HG02970 (cell line): ENCODE measurements around the gene DYNLT2.
"Not testable (repeated sequence)": the region's sequence is repeated elsewhere in the genome, so short reads cannot be mapped to it uniquely, and the experiment has no call there.

Source experiments
- ATAC-seq: cut with Tn5 transposase; IDR thresholded peaks from one replicate; pipeline ENCODE4 v1.9.1; 2021; ENCODE audit warnings: mild to moderate bottlenecking, moderate library complexity, moderate number of reproducible peaks; ENCODE audit not compliant: unreplicated experiment, low FRiP score

Gene DYNLT2

DNA sequence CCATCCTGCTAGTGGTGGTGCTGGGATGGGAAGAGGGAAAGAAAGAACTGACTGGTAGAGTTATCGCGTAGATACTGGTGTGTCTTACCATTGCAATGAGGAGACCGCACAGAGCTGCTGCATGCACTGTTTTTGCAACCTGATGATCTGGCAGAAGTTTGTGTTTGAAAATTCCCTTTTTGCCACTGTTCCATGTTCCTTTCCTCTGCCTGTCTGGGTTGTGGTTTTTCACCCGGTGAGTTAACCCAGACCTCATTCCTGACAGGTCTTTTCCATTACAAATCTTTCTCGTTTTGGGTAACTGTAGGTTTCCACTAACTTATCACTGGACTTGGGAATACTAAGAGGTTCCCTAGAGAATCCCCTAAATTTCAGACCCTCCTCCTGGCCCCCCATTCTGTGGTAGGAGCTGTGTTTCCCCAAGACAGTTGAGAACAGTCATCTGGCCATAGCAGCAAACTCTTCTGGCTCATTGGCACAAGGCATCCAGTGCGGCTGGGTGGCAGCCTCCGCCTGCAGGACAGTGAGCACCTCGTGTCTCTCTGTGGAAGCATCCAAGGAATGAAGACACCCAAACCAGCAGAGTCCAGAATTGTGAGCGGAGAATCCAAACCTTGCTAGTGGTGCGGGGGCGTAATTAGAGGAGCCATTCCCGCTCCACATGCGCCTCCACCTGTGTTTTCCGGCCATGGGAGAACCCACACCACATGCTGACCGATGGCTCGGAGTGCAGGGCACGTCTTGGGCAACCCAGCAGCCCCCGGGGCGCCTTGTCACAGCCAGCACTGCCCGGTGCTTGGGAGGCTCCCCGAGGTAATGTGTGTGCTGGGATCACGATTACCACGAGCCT lies 32.8 kb upstream of the DYNLT2 start:
- no peak for ATAC-seq

DNA sequence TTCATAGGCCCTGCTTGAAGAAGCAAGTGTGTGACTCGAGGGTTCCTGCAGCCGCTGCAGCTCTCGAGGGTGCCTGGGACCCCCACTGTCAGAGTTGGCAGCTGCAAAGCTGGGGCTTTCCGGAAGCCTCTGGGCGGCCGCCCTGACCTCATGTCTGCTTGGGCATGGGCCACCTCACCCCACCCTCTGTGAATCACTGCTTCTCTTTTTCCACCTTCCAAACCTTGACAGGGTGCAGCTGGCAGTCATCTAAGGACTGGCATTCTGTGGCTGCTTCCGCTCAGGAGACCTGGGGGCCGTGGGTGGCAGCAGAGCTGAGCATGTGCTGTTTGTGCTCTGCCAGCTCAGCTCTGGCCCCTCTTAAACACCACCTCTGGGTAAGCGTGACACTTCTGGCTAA lies 32.0 kb upstream of the DYNLT2 start:
- ATAC-seq, result no peak

DNA sequence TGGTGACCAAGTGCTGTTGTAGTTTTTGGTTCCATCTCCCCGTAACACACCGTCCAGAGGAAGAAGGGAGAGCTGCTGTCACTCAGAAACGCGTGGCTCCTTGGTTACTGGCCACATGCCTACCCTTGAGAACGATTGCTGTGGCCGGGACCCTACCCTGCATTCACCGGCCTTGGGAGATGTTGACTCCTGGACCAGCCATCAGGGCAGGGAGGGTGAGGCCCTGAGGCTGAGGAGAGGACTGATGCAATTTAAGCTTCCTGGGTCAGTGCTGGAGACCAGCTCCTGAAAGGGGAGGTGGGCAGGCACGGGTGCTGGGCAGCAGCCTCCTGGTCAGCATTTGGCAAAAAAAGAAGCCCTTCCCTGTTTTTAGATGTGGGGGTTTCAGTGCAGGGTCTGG lies 31.6 kb upstream of the DYNLT2 start:
- no peak for ATAC-seq

DNA sequence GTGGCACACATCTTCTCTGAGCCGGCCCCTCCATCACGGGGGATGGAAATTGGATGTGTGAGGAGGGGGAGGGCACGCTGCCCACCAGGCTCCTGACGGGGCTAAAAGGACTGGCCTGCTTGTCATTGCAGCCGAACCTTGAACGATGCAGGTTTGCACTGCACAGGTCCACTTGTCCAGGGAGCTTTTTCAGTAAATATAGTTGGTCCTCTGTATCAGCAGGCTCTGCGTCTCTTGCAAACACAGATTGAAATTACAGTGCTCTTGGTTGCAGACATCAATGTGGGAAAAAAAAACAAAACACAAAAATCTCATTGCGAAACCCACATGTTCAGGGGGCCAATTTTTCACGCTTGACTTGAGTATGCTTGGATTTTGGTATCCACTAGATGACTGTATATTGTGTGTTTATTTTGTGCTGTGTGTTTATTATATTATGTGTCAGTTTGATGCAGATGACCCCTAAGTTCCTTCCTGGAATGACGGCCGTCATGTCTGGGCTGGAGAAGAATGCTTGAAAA lies 29.3 kb upstream of the DYNLT2 start:
- ATAC-seq, result no peak

DNA sequence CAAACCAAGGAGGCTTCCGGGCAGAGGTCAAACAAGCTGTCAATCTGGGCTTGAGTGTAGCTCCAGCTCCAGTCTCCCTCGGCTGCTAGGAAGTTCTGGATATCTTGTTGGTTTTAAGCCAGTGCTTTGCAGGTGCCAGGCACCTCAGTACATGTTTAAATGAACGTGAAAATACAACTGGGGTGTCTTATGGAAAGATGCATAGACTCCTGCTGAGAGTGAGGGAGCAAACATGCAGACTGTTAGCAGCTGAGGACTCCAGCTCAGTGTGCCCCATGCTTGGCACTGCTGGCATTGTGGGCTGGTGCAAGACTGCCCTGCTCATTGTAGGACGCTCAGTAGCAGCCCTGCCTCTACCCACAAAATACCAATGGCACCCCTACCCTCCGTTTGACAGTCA lies 28.5 kb upstream of the DYNLT2 start:
- ATAC-seq, result no peak

DNA sequence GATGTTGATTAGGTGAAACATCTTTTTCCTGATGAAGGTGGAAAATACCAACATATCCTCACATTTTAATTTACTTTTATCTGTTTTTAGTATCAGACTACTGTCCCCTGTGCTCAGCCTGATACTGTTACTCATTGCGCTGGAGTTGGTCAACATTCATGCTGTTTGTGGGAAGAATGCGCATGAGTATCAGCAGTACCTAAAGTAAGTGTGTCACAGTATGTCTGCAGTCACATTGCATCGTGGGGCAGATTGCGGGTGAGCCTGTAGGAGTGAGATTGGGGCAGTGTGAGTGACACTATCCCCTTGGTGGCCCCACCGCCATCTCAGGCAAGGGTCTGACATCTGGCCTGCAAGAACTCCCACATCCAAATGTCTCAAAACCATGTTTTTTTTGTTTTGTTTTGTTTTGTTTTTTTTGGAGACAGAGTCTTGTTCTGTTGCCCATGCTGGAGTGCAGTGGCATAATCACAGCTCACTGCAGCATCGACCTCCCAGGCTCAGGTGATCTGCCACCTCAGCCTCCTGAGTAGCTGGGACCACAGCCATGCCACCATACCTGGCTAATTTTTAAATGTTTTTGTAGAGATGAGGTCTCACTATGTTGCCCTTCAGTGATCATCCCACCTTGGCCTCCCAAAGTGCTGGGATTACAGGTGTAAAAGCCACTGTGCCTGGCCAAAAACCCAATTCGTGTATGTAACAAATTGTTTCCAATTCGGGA lies 27.9 kb upstream of the DYNLT2 start:
- ATAC-seq, result no peak

DNA sequence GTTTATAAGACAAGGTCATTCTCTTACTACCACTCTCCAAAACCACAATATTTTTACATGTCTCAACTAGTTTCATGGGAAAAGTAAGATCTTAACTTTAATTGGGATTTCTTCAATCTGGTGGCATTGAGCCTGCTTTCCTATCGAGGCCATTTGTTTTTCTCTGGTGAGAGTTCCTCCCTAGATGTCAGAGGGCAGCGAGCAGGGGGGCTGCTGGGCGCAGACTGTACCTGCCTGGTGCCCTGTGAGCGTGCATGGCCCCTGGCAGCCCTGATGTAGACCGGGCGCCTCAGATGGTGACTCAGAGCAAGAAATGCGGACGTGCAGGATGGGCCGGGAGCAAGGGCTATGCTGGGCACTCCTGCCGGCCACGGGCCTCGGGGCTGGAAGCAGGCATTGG lies 27.3 kb upstream of the DYNLT2 start:
- ATAC-seq, result no peak

DNA sequence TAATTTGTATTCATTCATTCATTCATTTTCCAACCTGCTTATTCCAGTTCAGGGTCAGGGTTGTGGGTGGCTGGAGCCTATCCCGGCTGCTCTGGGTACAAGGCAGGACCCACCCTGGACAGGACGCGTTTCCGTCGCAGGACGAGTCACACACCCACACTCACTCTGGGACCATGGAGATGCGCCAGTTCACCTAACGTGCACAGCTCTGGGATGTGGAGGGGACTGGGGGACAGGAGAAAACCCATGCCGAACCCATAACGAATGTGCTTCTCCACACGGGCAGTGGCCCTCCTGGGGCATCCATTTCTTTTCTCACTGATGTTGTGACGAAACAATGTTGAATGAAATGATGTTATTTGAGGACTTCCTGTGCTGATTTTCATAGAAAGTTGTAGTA lies 26.5 kb upstream of the DYNLT2 start:
- no peak for ATAC-seq

DNA sequence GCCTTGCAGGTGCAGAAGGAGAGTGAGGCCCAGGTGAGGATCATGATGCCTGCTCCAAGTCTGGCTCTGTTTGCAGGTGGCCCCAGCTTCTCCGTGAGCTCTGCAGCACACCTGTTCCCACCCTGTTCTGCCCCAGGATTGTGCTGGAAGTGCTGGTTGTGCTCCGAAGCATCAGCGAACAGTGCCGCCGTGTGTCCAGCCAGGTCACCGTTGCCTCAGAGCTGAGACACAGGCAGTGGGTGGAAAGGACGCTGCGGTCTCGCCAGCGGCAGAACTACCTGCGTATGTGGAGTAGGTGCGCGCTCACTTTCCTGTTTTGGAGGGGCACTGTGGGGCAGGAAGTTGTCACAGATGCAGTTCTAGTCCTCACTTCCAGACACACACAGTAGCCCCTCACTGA lies 25.0 kb upstream of the DYNLT2 start:
- ATAC-seq, result no peak

DNA sequence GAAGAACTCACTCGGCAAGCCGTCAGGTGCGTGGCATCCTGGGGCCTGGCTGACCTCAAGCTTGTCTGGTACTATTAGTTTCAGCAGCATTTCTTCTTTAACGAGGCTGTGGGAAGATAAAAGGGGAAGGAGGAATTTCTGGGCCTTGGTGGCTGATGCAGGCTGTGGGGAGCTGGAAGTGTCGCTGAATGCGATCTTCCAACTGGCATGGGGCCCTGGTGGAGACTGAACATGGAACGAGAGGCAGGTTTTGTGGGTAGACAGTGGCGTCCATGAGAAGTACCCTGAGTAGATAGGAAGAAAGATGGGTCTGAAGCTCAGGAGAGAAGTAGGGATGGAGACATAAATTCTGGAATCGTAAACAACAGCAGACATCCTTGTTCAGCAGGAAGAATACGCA lies 23.9 kb upstream of the DYNLT2 start:
- ATAC-seq, result no peak

DNA sequence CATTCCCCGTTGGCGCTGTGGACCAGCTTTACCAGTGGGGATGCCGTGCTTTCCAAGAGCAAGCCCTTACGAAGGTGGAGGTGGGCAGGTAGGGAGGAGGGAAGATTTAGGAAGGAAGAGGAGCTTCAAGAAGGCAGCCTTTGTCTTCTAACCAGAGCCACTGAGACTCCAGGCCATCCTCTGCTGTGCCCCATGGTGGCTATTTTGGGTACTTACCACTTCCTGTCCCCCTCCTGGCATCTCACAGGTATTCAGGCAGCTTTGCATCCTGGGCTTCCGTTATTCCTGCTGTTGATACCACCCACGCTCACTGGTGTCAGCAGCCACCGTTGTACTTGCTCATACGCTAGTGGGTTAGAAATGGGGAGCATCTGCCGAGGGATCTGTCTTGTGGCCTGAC lies 23.0 kb upstream of the DYNLT2 start:
- no peak for ATAC-seq

DNA sequence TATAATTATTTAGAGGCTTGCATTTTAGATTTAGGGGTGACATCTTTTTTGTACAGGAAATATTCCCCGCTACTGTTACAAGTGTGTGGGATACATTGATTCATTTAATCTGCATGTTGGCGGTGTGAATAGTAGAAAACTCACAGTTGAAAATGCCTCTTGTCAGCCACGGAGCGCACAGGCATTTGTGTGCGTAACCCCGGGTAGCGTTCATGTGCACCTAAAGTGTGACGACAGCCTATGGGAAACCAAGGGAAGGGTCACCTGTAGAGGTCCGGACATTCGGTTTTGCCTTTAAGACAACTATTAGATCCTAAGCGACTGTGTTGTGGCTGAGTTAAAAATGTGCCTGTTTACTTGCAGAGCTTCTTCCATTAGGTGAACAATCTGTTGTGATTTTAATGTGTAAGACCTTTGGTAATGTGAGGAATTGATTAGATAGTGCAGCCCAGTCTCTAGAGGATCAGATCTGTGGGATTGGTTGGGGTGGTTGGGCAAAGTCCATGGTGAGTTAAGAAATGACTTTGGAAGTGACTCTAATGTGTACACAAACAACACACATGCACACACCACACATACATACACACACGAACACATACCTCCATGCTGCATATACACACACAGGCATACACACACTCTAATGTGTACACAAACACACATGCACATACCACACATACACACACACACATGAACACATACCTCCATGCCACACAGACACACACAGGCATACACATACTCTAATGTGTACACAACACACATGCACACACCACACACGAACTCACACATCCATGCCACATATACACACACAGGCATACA lies 15.8 kb upstream of the DYNLT2 start:
- no peak for ATAC-seq

DNA sequence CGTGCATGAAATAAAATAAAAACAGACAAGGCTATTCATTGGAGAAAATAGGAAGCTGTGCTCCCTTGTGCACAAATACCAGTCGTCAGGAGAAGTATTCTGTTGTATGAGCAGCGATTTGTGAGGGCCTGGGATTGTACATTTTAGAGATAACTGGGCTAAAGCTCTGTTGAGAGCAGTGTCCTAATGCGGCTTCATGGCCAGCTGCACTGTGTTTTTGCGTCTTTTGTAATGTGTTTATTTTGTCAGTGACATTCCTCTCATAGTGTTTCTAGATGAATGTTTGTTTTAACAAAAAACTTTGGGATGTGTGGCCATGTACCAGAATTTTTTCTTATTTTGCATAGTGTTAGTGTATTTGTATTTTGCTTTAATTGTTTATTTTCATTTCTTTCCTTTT lies 14.9 kb upstream of the DYNLT2 start:
- ATAC-seq, result no peak

DNA sequence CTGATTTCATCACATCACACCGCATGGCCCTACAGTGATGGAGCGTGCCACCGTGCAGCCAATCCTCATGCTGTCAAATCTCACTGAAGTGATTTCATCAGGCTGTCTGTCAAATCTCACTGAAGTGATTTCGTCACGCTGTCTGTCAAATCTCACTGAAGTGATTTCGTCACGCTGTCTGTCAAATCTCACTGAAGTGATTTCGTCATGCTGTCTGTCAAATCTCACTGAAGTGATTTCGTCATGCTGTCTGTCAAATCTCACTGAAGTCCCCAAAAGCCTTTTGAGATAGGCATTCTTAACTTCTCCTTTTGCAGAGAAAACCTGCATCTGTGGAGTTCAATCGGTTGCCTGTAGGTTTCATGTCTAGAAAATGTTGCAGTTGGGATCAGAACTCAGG lies 14.4 kb upstream of the DYNLT2 start:
- not testable (repeated sequence) for ATAC-seq

DNA sequence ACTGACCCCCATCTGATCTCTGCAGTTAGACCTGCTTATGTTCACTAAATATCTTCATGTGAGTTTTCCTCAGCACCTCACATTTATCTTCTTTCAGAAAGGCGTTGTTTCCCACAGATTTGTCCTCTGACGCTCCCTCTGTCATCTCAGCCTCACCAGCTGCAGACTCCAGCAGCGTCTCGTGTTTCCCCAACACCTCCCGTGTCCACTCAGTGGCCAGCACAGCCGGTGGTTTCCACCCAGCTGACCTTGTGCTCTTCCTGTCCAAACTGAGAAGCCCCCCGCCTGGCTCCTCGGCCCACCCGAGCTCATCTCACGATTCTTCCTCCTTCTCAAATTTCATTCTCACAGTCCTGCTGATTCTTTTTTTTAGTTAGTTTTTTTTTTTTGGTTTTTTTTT lies 12.5 kb upstream of the DYNLT2 start:
- no peak for ATAC-seq

DNA sequence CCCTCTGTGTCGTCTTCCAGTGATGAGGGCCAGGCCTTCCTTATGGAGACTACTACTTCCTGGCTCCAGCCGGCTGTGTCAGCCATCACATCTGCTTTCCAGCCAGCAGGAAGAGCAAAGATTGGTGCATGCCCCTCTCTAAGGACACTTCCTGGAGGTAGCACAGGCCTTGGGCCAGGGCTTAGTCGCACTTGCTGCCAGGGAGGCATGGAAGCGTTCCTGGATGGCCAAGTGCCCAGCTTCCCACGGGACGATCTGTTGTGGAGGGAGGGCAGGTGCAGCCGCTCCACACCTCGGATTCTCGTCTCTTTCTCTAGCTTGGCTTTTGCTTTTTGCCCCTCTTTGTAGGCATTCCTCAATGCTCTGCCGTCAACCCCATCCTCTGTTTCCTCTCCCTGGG lies 11.9 kb upstream of the DYNLT2 start:
- no peak for ATAC-seq

DNA sequence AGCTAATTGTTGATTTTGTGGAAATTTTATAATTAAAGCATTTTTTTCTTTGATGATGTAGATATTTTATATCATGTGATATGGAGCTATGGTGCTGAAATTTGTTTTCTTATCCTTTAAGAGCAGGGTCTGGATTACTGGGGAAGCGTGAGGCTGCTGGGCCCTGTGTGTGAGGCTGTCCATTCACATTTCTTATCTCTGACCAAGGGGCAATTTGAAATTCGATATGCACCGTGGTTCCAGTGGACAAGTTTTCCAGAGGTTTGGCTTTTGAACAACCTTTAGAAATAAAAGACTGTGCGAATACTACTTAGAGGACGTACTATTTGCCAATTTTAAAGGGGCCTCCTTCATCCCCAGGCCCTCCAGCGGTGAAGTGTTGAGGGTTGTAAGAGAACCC lies 3.8 kb upstream of the DYNLT2 start:
- ATAC-seq, result no peak

DNA sequence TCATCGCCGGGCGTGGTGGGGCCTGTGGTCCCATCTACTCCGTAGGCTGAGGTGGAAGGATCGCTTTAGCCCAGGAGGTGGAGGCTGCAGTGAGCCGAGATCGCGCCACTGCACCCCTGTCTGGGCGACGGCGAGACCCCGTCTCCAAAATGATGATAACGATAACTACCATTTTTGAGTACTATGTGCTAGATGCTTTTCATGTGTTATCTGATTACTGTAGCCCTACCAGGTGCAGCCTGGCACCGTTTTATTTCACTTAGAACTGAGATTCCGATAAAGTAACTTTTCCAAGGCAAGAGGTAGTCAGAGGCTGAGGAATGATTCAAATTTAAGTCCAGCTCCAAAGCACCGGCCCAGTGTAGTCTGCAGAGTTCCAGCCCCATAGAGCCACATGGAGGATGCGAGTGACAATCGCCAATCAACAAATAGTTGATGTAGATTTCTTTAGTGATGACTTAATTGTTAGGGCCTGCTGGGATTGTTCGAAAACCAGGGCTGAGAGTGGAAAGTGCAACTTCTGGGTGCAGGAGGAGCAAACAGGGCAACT lies 777 bp upstream of the DYNLT2 start:
- no peak for ATAC-seq

DNA sequence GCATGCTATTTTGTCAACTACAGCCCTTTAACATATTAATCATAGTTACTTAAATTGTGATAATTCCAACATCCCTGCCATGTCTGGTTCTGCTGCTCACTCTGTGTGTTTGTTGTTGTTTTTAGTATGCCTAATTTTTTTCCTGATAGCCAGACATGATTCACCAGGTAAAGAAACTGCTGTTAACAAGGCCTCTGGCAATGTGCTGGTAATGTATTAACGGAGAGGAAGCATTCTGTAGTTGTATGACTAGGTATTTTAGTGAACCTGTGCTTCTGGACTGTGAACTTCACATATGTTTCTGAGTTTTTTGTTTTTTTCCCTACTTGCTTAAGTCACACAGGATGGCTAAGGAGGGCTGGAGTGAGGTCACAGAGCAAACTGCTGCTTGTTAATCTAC lies 4.8 kb downstream of the DYNLT2 start:
- ATAC-seq, result no peak

DNA sequence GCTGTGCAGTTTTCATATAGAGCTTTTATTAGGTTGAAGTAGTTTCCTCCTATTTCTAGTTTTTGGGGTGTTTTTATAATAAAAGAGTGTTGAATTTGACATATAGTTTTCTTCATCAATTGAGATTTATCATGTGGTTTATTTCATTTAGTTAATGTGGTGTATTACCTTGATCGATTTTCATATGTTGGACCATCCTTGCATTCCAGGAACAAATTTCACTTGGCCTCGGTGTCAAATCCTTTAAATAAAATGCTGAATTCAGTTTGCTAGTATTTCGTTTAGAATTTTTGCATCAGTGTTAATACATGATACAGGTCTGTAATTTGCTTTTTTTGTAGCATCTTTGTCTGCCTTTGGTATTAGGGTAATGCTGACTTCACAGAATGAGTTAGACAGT lies 6.0 kb downstream of the DYNLT2 start:
- ATAC-seq, result no peak

DNA sequence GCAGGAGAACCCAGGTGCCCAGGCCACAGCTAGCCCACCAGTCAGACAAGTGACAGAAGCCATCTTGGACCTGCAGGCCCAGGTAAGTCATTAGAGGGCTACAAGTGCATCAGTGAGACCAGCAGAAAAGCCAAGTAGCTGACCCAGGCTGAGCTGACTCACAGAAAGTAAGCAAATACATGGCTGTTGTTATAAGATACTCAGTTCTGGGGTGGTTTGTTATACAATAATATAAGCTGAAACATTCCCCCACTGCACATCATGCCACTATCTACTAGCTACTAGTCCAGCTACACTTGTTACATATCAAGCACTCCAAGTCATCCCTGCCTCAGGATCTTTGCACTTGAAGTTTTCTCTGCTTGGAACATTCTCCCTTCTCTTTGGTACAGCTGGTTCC lies 10.0 kb downstream of the DYNLT2 start:
- no peak for ATAC-seq
